ENCODE results near the gene MCTS1.
A peak's percentile ranks its signal among the peaks of the same experiment; 100 is the strongest.
"Not testable (repeated sequence)": the region's sequence is repeated elsewhere in the genome, so short reads cannot be mapped to it uniquely, and the experiment has no call there.

The MCTS1 gene

GRCh38 chrX:120625371-120625770 lies 21.5 kb downstream of the MCTS1 start:
- no peak for FAIRE-seq

GRCh38 chrX:120629667-120630537 lies 26.0 kb downstream of the MCTS1 start, which contains the start of gene C1GALT1C1:
C1GALT1C1 (minus strand) TSS chrX:120630054; CDS start chrX:120627166, 2,888 bp downstream.
- peak; percentile 98 for FAIRE-seq
- peak; percentile 37 for DNase-seq (ENCODE audit: extremely low spot score, insufficient read length, low read depth)

More at GRCh38 chrX:120625371-120625770, 21.5 kb downstream of the MCTS1 start:
- DNase-seq (ENCODE audit: extremely low spot score, insufficient read length, low read depth): no peak

- no peak for FAIRE-seq
- no peak for DNase-seq (ENCODE audit: extremely low spot score, insufficient read length, low read depth)
These were observed 34.7 kb downstream of the MCTS1 start for GRCh38 chrX:120638619-120639018.

GRCh38 chrX:120642871-120643270 lies 39.0 kb downstream of the MCTS1 start:
- DNase-seq (ENCODE audit: extremely low spot score, insufficient read length, low read depth): no peak
- FAIRE-seq: no peak

- DNase-seq (ENCODE audit: extremely low spot score, insufficient read length, low read depth) (no peak), FAIRE-seq (no peak)
These were observed 43.2 kb downstream of the MCTS1 start for GRCh38 chrX:120647127-120647526.

- not testable (repeated sequence) for DNase-seq (ENCODE audit: extremely low spot score, insufficient read length, low read depth); FAIRE-seq
These were observed 48.4 kb downstream of the MCTS1 start for GRCh38 chrX:120652256-120652655.

- FAIRE-seq (peak; percentile 12), DNase-seq (ENCODE audit: extremely low spot score, insufficient read length, low read depth) (no peak)
These were observed 49.1 kb downstream of the MCTS1 start for GRCh38 chrX:120653000-120653399.

- no peak for DNase-seq (ENCODE audit: extremely low spot score, insufficient read length, low read depth)
- no peak for FAIRE-seq
These were observed 56.7 kb downstream of the MCTS1 start for GRCh38 chrX:120660637-120661036.

Measured in GM18507 (cell line).